ENCODE results near the gene ALLC.

Gene ALLC

DNA sequence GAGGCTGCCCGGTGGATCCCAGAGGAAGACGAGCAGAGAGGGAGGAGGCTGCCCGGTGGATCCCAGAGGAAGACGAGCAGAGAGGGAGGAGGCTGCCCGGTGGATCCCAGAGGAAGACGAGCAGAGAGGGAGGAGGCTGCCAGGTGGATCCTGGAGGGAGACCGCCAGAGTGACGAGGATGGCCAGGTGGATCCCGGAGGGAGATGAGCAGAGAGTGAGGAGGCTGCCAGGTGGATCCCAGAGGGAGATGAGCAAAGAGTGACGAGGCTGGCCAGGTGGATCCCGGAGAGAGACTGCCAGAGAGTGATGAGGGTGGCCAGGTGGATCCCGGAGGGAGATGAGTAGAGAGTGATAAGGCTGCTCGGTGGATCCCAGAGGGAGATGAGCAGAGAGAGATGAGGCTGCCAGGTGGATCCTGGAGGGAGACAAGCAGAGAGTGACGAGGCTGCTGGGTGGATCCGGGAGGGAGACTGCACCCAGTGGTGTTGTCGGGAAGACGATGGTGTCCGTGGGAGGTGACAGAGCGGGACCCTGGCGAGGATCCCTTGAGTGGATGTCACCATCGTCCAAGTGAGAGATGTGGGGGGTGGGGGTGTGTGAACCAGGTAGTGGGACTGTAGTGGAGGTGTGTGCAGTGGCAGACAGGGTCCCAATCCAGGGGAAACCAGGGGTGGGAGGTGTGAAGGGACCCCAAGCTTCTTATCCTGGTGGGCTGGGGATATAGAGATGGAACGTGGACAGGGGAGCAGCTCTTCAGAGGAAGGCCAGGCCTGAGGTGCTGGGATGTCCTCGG, 67.7 kb downstream of the ALLC start:
- DNase-seq (ENCODE audit: low spot score) = no peak

DNA sequence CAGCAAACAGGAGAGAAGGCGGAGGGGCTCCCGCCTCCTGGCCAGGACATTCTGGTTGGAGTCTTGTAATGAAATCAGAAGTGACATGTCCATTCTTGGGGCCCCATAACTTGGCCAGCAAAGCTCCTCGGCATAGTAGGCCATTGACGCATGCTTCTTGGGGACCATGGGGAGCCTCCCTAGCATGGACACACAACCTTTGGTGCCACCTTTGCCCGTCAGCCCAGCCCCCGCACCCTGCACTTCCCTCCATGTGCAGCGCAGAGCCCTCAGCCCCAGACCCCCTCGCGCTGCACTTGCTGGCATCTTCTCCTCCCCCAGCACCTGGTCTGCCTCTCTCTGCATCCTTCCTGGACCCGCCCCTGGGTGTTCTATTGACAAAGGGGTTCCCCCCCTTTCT, 68.5 kb downstream of the ALLC start:
- no peak for DNase-seq (ENCODE audit: low spot score)

DNA sequence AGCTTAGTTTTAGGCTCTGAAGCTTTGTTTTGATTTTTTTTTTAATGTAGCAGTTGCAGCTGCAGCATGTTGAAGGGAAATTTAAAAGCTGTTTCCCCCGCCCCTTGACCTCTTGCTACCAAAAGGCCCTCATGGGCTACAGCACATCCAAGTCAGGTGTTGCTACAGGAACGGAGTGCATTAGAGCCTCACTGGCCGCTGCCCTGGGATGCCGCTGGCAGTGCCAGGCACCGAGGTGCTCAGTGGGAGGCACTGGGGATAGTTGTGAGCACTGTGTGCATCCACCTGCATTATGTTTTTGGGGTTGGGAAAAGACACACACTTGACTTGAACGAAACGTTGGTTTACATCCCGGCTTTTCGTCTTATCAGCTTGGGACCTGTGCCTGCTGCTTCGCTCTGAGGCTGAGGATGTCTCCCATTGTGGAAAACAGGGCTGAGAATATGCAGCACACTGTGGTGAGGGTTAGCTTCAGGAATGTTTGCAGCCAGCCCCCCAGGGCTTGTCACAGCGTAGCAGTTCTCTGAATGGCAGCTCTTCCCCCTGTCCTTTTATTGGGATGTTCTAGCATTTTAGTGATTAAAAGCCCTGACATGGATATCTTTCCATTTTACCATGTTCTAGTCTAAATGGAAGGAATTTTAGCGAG, 69.5 kb downstream of the ALLC start:
- DNase-seq (ENCODE audit: low spot score) = no peak

DNA sequence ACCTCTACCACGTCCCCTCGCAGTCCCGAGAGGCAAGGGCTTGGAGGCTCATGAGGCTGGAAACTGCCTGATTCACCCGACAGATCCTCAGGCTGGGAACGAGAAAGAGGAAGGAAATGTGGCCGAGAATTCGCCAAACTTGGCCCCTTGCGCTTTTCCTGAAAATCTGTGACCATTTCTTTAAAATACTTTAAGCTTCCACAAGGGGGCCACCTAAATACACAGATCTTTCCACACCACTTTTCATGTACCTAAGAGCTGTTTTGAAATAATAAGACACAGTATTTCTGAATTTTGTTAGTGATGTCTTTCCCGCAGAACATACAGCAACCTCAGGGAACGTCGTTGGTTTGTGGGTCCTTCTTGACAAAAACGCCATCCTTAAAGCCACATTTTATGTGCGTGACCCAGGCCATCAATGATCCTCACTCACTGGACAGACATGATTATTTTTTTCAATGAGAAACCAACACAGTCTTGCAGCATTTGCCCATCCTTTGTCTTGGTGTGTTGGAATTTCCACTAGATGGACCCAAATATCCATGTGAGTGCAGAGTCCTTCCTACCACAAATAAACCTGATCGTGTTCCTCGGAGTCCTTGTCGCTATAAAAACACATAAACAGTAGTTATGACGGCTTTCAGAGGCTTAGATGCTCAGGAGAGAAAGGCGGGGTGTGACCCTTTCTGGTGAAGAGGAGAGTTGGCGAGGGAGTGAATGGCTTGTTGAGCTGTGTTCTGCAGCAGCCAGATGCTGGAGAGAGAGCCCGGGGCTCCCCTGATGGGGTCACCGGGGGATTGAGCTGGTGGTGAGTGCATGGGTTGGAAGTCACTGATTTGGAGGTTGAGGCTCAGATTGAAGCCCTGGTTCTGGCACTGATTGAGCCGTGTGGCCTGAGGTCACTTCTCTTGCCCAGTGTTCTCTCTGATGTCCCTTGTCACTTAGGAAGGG, 70.4 kb downstream of the ALLC start:
- no peak for DNase-seq (ENCODE audit: low spot score)

DNA sequence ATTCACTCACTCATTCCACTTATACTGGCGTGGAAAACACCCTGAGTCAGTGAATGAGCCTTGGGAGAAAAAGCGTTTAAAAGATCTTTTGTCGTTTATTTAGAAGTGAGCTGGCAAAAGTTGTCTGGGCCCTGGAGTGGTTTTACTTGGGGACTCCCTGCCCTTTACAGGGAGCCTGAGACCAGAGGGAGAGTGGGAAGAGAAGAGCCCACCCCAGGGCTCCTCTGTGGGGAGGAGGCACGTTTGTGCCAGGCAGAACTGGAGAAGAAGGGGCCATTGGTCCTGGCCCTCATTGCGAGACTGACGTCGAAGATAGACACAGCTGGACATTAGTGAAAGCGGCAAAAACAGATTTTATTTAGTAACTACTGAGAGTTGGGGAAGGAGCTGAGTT, 71.1 kb downstream of the ALLC start:
- DNase-seq (ENCODE audit: low spot score) = no peak

DNA sequence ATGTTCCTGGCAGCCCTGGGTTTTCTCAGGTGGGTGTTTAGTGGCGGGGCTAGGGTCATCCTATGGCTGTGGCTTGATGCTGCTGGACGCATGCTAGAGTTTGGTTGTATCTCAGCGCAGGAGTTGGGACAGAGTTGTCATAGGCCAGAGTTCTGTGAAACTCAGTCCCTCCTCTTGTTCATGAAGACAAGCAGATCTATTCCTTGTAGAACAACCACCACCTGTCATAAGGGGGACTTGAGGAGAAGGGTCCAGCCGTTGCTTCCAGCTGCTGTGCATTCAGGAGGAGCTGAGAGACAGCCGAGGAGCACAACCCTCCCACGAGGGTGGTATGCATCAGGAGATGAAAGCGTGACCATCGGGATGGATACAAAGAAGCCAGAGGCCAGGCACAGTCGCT, 71.8 kb downstream of the ALLC start:
- no peak for DNase-seq (ENCODE audit: low spot score)

DNA sequence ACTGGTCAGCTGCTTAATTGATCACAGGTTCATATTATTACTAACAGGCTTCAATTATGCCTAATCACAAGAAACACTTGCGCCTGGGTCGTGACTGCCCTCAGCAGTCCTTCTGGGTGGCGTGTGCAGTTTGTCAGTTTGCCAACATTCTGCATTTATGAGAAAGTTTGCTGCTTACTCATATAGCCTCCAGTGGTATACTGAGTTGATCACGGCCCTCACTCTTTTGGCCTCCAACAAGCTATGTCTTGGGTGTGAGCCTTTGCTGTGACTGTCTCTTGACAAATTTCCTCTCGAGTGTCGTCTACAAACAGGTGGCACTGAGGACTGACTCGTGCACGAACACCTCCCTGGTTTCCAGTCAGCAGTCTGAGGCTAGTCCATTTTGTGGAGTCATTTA, 72.6 kb downstream of the ALLC start:
- no peak for DNase-seq (ENCODE audit: low spot score)

DNA sequence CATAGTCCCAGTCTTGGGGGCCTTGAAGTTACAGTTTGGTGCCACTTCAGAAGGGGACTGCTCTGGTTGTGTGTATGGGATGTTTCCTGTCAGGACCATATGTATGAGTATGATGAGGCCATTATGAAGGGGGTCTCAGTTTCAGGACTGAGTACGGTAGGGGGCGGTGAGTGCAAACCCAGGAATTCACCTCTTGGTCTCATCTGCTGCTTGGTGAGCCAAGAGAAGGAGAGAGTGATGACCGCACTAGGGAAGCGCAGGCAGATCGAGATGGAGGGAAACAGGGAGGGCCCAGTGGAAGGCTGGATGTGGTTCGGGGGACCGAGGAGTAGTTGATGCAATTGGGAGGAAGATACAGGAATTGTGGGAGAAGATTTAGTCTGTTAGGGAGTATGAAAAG, 73.8 kb downstream of the ALLC start:
- no peak for DNase-seq (ENCODE audit: low spot score)

DNA sequence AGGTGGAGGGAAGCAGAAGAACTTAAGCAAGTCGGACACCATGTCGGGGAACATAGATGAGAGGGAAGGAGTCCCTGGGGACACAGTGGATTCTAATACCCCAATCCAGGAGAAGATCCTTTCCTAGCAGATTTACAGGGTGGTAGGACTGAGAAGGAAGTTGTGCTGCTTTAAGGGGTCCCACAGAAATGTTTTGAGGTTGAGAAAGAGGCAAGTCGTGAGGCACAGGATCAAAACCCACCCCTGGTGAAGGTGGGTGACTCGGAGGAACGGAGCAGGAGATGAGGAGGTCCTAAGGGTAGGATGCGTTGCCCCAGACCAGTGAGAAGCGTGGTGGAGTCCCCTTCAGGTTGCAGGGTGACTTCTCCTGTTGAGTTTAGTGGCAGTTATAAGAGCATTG, 78.1 kb downstream of the ALLC start:
- DNase-seq (ENCODE audit: low spot score) = no peak

DNA sequence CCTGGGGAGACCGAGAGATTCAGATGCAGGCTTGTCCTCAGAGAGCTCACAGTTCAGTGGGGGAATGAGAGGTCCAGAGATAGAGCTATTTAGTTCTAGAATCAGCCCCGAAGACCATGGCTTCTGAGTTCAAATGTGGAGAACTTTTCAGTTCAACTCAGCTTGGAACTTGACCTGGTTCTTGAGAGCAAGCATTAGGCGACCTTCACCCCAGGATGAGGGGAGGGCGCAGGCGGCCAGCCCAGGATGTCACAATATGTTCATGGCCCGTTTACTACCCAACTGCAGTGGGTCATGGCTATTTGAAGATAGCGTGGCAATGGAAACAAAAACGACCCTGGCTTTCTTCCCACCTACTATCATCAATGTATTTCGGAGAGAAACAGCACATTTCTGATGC, 79.1 kb downstream of the ALLC start:
- DNase-seq (ENCODE audit: low spot score) = no peak

DNA sequence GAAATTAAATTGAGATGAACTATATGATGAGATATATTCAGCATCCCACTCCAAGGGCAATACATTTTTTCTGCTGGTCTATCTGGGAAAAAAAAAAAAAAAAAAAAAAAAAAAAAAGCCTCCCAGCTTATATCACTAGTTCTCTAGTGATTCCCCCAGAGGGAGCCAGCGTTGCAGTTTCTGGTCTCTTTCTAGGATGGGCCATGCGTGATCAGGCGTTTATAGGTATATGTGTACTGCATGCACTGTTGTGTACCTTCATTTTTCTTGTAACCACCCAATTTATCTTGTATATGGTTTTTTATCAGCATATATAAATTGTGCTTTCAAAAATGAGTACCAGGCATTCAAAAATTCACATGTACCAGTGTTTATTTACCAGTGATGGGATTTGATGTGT, 80.5 kb downstream of the ALLC start:
- no peak for DNase-seq (ENCODE audit: low spot score)

DNA sequence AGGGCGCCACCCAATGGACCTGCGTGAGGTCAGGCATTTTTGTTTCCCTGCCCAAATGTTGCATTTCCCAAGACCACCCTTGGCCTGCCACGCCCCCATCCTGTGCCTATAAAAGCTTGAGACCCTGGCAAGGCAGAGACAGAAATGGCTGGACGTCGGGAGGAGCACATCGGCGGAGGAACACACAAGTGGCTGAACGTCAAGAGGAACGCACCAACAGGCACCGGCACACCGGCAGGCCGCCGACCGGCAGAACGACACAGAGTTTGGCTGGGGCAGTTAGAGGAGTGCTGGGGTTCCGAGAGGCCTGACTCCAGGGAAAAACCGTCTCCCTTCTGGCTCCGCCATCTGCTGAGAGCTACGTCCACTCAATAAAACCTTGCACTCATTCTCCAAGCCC, 81.3 kb downstream of the ALLC start:
- no peak for DNase-seq (ENCODE audit: low spot score)

DNA sequence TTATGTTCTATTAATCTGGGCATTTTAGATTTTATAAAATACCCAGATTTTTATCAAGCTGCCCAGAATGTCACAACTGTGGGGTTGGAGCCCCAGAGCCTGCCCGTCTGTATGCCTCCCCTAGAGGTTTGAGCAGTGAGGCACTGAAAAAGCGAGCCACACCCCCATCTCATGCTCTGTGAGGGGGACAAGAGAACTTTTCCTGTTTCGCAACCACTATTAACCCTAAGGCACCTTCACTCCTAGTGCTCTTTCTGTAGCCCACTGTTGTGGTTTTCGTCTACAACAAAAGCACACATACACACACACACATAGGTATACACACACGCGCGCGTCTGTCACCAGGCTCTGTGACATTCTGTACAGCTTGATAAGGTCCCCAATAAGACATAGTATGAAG, 83.4 kb downstream of the ALLC start:
- no peak for DNase-seq (ENCODE audit: low spot score)

DNA sequence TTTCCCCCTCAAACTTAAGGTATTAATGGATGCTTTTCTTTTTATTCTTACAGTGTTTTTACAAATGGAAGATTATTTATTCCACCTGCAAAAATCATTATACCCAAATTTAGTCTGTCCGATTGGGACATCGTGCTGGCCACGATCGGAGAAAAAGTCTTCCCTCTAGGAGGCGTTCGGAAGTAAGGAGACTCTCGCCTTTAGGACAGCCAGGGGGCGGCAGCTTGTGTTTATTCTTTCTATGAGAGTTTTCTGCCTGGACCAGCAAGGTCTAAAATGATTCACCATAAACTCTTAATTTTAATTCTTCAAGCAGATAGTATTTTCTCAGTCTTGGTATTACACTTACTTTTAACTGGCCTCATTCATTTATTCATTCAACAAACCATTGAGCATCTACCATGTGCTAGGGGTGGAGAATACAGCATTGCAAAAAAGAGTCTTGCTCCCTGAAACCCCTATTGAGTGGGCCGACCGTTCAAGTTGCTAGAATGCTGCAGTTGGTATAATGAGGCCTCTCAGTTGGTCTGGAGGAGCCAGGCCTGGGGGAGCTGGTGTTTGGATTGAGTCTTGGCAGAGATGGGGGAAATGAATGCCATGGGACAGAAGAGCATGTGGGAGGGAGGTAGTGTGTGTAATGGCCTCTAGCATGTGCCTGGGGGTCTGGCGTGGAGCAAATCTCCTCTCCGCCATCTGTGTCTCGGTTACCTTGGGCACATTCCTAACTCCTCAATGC, 84.0 kb downstream of the ALLC start:
- DNase-seq (ENCODE audit: low spot score) = no peak

DNA sequence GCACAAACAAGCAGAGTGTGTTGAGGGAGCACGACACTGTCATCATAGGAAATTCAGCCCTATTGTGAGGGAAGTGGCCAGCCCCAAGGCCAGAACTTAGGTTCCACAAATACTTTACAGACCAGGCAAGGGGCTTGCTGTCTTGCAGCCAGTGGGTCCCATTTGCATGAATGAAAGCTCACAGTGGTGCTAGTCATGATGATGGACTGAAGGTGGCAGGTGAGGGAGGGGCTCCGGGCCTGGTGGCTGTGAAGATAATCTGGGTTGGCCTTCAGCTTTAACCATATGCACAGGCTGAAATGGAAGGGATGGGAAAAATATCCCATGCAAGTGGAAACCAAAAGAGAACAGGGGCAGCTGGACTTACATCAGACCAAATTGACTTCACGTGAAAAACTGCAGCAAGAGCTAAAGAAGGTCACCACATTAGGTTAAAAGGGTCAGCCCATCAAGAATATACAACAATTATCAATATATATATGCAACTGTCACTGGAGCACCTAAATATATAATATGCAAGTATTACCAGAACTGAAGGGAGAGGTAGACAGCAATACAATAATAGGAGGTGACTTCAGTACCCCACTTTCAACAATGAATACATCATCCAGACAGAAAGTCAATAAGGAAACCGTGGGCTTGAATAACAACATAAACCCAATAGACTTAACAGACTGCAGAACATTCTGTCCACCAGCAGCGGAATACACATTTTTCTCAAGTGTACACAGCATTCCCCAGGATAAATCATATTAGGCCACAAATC, 84.9 kb downstream of the ALLC start:
- no peak for DNase-seq (ENCODE audit: low spot score)

DNA sequence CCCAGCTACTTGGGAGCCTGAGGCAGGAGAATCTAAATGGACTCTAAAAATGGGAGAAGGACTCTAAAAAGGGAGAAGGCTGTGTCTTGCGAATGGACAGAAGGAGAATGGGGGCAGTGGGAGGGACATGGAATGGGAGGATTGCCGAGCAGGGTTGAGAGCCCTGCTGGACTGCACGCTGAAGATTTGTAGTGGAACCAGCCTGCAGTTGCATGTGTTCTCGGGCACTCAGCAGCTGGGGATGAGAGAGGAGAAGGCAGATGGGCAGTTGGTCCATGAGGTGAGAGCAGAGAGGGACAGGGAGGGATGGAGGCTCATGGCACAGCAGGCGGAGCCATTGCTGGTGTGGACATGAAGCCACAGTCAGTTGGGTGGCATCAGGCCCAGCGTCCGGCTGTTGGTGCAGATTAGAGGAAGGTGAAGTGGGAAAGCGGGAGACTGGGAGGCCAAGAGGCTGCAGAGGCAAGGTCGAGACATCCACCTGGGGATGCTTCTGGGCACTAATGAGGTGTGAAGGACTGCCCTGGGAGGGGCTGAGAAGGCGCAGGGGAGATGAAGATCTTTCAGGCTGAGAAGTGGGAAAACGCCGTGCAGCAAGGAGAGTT, 86.1 kb downstream of the ALLC start:
- DNase-seq (ENCODE audit: low spot score) = no peak

DNA sequence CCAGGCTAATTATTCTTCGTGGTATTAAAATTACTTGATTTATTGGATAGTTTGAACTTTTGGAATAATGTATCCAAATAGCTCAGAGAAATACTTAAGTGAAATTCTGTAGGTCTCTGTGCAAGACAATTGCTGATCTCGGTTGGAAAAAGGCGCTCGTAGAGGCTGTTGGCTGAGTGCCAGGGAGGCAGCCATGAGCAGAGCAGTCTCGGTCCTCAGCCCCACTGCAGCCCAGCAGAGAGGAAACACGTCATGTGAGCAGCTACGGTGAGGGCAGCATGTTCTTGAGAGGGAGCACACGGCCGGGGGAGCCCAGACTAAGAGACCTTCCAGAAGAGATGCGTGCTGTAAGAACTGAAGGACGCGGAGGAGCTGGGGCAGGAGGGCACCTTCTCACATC, 87.9 kb downstream of the ALLC start:
- DNase-seq (ENCODE audit: low spot score) = no peak

DNA sequence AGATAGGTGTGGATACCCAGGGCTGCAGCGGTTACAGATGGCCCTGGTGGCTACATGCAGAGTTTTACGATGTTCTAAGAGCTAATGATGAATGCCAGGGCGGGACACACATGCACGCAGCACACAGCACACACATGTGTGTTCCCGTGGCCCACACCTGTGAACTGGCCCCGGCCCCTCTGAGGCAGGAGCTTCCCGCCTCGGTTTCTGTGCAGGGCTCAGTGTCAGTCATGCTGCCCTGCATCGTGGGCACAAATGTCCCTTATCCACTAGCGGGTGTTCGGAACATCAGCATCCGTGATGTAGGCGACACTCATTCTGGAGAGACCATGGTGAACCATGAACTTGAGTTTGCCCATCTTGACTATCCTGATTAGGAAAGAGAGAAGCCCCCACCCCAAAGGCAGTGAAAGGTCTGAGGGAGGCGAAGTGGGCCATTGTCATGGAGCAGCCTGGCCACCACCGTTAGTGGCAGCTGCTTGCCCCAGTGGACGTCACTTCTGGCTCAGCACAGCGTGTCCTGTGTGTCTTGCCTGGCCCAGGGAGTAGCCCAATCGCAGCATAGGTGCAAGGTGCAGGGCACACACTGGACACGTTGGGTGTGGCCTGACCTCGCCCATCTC, 89.1 kb downstream of the ALLC start:
- no peak for DNase-seq (ENCODE audit: low spot score)

DNA sequence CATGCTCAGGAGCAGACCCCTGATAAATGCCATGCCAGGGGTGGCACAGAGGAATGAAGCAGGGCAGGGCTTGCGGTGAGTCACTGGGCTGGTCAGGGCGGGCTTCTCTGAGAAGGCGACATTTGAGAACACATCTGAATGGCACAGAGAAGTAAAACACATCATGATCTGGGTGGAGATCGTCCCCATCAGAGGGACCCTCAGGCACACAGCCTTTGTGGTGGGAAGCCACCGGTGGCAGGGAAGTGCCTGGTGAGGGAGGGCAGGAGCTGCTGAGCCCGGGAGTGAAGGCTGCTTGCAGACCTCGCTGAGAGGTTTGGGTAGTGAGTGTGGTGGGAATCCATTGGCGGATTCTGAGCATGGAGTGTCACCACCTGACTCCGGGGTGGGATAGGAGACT, 89.8 kb downstream of the ALLC start:
- DNase-seq (ENCODE audit: low spot score) = no peak

DNA sequence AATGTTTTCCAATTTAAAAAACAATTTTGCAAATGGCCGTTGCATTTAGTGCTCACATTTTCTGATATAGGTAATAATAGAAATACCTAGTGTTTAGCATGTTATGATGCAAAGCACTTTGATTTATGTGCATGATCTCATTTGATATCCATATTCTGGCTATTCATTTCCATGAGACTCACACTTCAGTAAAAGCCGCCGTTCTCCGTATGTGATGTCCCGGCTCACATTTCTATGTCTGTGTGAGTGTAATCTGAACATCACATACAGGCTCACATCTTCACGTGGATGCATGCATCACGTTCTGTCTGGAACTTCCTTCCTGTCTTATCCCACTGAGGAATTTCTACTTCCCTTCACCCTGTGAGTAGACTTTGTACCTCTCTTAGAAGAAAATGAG, 91.2 kb downstream of the ALLC start:
- DNase-seq (ENCODE audit: low spot score) = no peak

DNA sequence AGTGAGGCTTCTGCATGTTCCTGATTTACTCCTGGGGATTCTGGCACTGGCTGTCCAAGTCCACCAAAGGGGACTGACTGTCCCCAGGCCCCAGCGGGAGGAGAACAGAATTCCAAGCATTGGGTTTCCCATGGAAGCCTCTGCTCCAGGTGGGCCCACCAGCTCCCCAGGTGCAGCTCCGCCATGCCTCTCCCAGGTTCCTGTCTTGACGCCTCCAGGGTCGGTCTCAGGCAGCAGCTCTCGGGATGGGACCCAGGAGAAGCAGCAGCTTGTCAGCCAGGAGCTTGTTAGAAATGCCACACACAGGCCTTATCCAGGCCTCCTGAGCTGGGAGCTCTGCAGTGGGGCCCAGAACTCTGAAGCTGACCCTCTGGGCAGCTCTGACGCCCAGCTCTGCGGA, 93.3 kb downstream of the ALLC start:
- DNase-seq (ENCODE audit: low spot score) = no peak

All from CD4-positive, alpha-beta T cell treated with Interleukin-6 at 100 ng/mL for 8 hours (primary cell).